ENCODE data around the gene SRMS. TPM values are rescaled to one million over a fixed set of nuclear protein-coding genes. Genes with fewer than 3 reads are reported as not detected.

Gene SRMS
- total RNA-seq, 1 experiment from 2014 or later: 0.79 TPM

- no peak overlapping the region for H3K4me3 Mint-ChIP-seq
- no peak overlapping the region for H3K27ac Mint-ChIP-seq
- no CpG with 5 or more reads among the region's 54 CpGs for WGBS (ENCODE audit: extremely low coverage, insufficient read length, low lambda C conversion rate)
These were observed 15.1 kb upstream of the SRMS start for GRCh38 chr20:63562461-63563224.

More at GRCh38 chr20:63562461-63563224, 15.1 kb upstream of the SRMS start:
- H4K5ac ChIP-seq (ENCODE audit: insufficient read length, low read depth, low read length): no peak overlapping the region
- no peak overlapping the region for H3K4ac ChIP-seq (ENCODE audit: low read depth, low read length)
- no peak overlapping the region for H4K8ac ChIP-seq (replicated peaks; ENCODE audit: insufficient read length, low read depth, low read length)
- no peak overlapping the region for H2BK120ac ChIP-seq (ENCODE audit: low read depth, low read length, poor library complexity, severe bottlenecking)
- H3K4me1 ChIP-seq (ENCODE audit: insufficient read depth, low read length): no peaks in the 10 kb centered on the region
- no peaks in the 10 kb centered on the region for H4K20me1 ChIP-seq (ENCODE audit: control insufficient read depth, insufficient read depth, insufficient read length)
- DNase-seq: no peak
- H3K56ac ChIP-seq (ENCODE audit: insufficient read length, low read depth, low read length): no peak overlapping the region
- H3K23me2 ChIP-seq (ENCODE audit: insufficient read length, low read depth, low read length, poor library complexity, severe bottlenecking): no peaks in the 10 kb centered on the region
- H3K9me3 ChIP-seq (ENCODE audit: control insufficient read depth, low read depth, low read length): no peaks in the 10 kb centered on the region
- no peak for TF ChIP-seq CTCF (conservative IDR thresholded peaks at IDR 0.05)
- no peaks in the 10 kb centered on the region for H3K79me2 ChIP-seq (ENCODE audit: insufficient read depth, low read length)
- no peaks in the 10 kb centered on the region for H3K79me1 ChIP-seq (ENCODE audit: insufficient read depth, low read depth, low read length, poor library complexity, severe bottlenecking)
- no peak overlapping the region for H3K9ac ChIP-seq (ENCODE audit: extremely low read depth, insufficient read length, low read length)
- H3K14ac ChIP-seq (ENCODE audit: insufficient read depth, low read length): no peak overlapping the region
- H4K91ac ChIP-seq (ENCODE audit: insufficient read length, low read depth, low read length): no peak overlapping the region
- no peak overlapping the region for H3K27ac ChIP-seq (ENCODE audit: insufficient read length, low read depth, low read length)
- no peak overlapping the region for H2BK20ac ChIP-seq (ENCODE audit: low read depth, low read length, poor library complexity, severe bottlenecking)
- no peak overlapping the region for H3K18ac ChIP-seq (ENCODE audit: insufficient read length, low read depth, low read length)
- no peaks in the 10 kb centered on the region for H3K27me3 Mint-ChIP-seq (ENCODE audit: low read depth)
- no peaks in the 10 kb centered on the region for H3K9me3 Mint-ChIP-seq
- H3T11ph ChIP-seq (ENCODE audit: low read length): no peak overlapping the region
- no peak overlapping the region for H2AFZ ChIP-seq (ENCODE audit: low read length)
- H2AK5ac ChIP-seq (ENCODE audit: insufficient read length, low read length): no peak overlapping the region
- H2BK5ac ChIP-seq (ENCODE audit: insufficient read length, low read length): no peak overlapping the region
- H3K4me2 ChIP-seq (ENCODE audit: insufficient read depth, insufficient read length, low read length): no peak overlapping the region
- no peak overlapping the region for H3K23ac ChIP-seq (ENCODE audit: insufficient read length, low read depth, low read length)
- H2BK15ac ChIP-seq (ENCODE audit: low read depth, low read length): no peak overlapping the region
- H3K36me3 Mint-ChIP-seq (ENCODE audit: insufficient read depth in 1 of 3, low read depth in 3 of 3): peaks cover 3 to 9% (median 9%) of the 10 kb centered on the region in 3 experiments; a peak in 6 of 7 replicates
- H3K4me1 Mint-ChIP-seq: no peaks in the 10 kb centered on the region
- H2BK12ac ChIP-seq (ENCODE audit: insufficient read length, low read depth, low read length): no peak overlapping the region
- H3K27me3 ChIP-seq (ENCODE audit: insufficient read depth, low read length): no peaks in the 10 kb centered on the region

Data from H9 (cell line).